SU-DHL-6 (cell line): ENCODE results near the gene TUBB6.

Experiments
- H2AFZ ChIP-seq: fragments of 200-600 bp; sonication (generic); 2 replicates; pipeline ENCODE4 v1.6.1; 2014; ENCODE audit warnings: low read depth, mild to moderate bottlenecking, moderate library complexity, mixed read lengths, antibody characterized with exemption, low read length; ENCODE audit not compliant: severe bottlenecking
- H3F3A ChIP-seq: fragments of 200-600 bp; shearing (Covaris generic); 2 replicates; pipeline ENCODE4 v1.6.0; 2016; ENCODE audit warnings: antibody characterized with exemption, mild to moderate bottlenecking; ENCODE audit not compliant: insufficient read depth
- H3K27ac ChIP-seq: fragments of 200-600 bp; sonication (generic); 2 replicates; pipeline ENCODE4 v1.5.1; 2016; ENCODE audit warnings: low read depth, mild to moderate bottlenecking, low read length, moderate library complexity, mixed read lengths
- H3K27me3 ChIP-seq: fragments of 200-600 bp; sonication (generic), shearing (Covaris generic); 2 replicates; pipeline ENCODE4 v1.6.0; 2014; ENCODE audit warnings: mild to moderate bottlenecking, low read length
- H3K36me3 ChIP-seq: fragments of 200-600 bp; sonication (generic); 2 replicates; pipeline ENCODE4 v1.6.1; 2014; ENCODE audit warnings: mild to moderate bottlenecking, low read length, mixed read lengths
- H3K4me2 ChIP-seq: fragments of 300-600, 200-600 bp; shearing (Covaris generic), sonication (generic); 2 replicates; pipeline ENCODE4 v1.6.0; 2014; ENCODE audit warnings: low read length, low read depth, mild to moderate bottlenecking; ENCODE audit not compliant: poor library complexity, severe bottlenecking
- H3K4me3 ChIP-seq: fragments of 200-600 bp; sonication (generic); 2 replicates; pipeline ENCODE4 v1.5.1; 2014; ENCODE audit warnings: antibody characterized with exemption, low read length, mild to moderate bottlenecking, mixed read lengths; ENCODE audit not compliant: insufficient read depth, poor library complexity, severe bottlenecking
- H3K79me2 ChIP-seq: fragments of 200-600 bp; sonication (generic); 2 replicates; pipeline ENCODE4 v1.6.1; 2014; ENCODE audit warnings: mild to moderate bottlenecking, low read length, moderate library complexity; ENCODE audit not compliant: insufficient read depth
- H3K9ac ChIP-seq: fragments of 200-600 bp; sonication (generic); 2 replicates; pipeline ENCODE4 v1.7.0; 2014; ENCODE audit warnings: mild to moderate bottlenecking, low read length
- H3K9me2 ChIP-seq: fragments of 200-600 bp; sonication (generic); replicated peaks from 2 replicates; pipeline ENCODE4 v1.6.1; 2014; ENCODE audit warnings: low read length; ENCODE audit not compliant: insufficient read depth
- H3K9me3 ChIP-seq: fragments of 200-600 bp; sonication (generic); 2 replicates; pipeline ENCODE4 v1.6.1; 2014; ENCODE audit warnings: low read length, mixed read lengths; ENCODE audit not compliant: insufficient read depth
- H4K20me1 ChIP-seq: fragments of 200-600 bp; sonication (generic); 2 replicates; pipeline ENCODE4 v1.6.1; 2014; ENCODE audit warnings: low read depth, mild to moderate bottlenecking, antibody characterized with exemption, low read length, moderate library complexity, mixed read lengths
- EZH2phosphoT487 ChIP-seq: fragments of 200-600 bp; sonication (generic), shearing (Covaris generic); conservative IDR thresholded peaks from 2 replicates; pipeline ENCODE4 v1.6.1; 2018; ENCODE audit warnings: mild to moderate bottlenecking, antibody characterized with exemption, low read length, moderate library complexity, mixed read lengths
- TF ChIP-seq, protein P1 (sequence below): fragments of 200-600 bp; sonication (generic); IDR thresholded peaks from one replicate; pipeline ENCODE4 v1.5.1; 2017; ENCODE audit warnings: antibody characterized with exemption, mild to moderate bottlenecking, low read length, moderate library complexity; ENCODE audit not compliant: insufficient read depth, poor library complexity, severe bottlenecking

TUBB6 gene

DNA sequence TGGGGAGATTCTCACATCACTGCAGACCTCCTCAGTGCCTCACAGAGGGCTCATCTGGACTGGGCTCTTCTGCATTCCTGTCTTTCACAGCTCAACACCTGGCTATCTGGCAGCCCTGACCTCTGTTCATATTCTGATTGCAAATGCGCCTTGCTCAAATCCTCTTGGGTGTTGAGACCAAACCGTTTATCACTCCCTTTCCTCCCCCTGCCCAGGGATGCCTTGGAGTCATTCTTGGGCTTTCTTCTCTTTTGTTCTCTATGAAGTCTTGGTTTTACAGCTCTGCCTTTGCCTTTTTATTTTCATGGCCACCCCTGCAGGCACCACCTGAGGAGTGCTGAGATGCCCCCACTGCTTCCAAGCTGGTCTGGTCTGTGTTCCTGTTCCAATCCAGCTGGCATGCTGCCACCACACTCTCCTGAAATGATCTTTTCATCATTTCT, 26.3 kb downstream of the TUBB6 start:
- Histone ChIP-seq H2AFZ (no peak overlapping the region), H3K4me3 (no peak overlapping the region), H3K9ac (no peak overlapping the region), H3K27me3 (no peaks in the 10 kb centered on the region), H3K79me2 (no peaks in the 10 kb centered on the region), H3K9me2 (no peaks in the 10 kb centered on the region), H3K4me2 (no peak overlapping the region), H3K36me3 (0 out of 2 replicates have a peak, but pooled peaks cover 3% of the 10 kb centered on the region), H3K9me3 (no peaks in the 10 kb centered on the region), H4K20me1 (no peaks in the 10 kb centered on the region), H3K27ac (no peak overlapping the region), H3F3A (no peaks in the 10 kb centered on the region)
- TF ChIP-seq, protein P1, sequence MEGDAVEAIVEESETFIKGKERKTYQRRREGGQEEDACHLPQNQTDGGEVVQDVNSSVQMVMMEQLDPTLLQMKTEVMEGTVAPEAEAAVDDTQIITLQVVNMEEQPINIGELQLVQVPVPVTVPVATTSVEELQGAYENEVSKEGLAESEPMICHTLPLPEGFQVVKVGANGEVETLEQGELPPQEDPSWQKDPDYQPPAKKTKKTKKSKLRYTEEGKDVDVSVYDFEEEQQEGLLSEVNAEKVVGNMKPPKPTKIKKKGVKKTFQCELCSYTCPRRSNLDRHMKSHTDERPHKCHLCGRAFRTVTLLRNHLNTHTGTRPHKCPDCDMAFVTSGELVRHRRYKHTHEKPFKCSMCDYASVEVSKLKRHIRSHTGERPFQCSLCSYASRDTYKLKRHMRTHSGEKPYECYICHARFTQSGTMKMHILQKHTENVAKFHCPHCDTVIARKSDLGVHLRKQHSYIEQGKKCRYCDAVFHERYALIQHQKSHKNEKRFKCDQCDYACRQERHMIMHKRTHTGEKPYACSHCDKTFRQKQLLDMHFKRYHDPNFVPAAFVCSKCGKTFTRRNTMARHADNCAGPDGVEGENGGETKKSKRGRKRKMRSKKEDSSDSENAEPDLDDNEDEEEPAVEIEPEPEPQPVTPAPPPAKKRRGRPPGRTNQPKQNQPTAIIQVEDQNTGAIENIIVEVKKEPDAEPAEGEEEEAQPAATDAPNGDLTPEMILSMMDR: no peak
- TF ChIP-seq EZH2phosphoT487: no peak

GRCh38 chr18:12334863-12335262, 26.8 kb downstream of the TUBB6 start:
- Histone ChIP-seq H3K36me3 (0 out of 2 replicates have a peak, but pooled peaks cover 3% of the 10 kb centered on the region), H3K4me3 (no peak overlapping the region), H3F3A (no peaks in the 10 kb centered on the region), H3K27ac (no peak overlapping the region), H3K4me2 (no peak overlapping the region), H4K20me1 (no peaks in the 10 kb centered on the region), H3K9ac (no peak overlapping the region), H3K9me3 (no peaks in the 10 kb centered on the region), H3K9me2 (no peaks in the 10 kb centered on the region), H2AFZ (no peak overlapping the region), H3K79me2 (no peaks in the 10 kb centered on the region), H3K27me3 (no peaks in the 10 kb centered on the region)
- TF ChIP-seq EZH2phosphoT487: no peak
- TF ChIP-seq, protein P1: no peak

- Histone ChIP-seq H3K36me3 (0 out of 2 replicates have a peak, but pooled peaks cover 3% of the 10 kb centered on the region), H4K20me1 (no peaks in the 10 kb centered on the region), H3K27me3 (no peaks in the 10 kb centered on the region), H3K79me2 (no peaks in the 10 kb centered on the region), H3K9me2 (no peaks in the 10 kb centered on the region), H3K4me2 (no peak overlapping the region), H2AFZ (no peak overlapping the region), H3K27ac (no peak overlapping the region), H3K9me3 (no peaks in the 10 kb centered on the region), H3F3A (no peaks in the 10 kb centered on the region), H3K4me3 (no peak overlapping the region), H3K9ac (no peak overlapping the region)
- TF ChIP-seq, protein P1: no peak
- no peak for TF ChIP-seq EZH2phosphoT487
Observed at GRCh38 chr18:12335503-12335902, 27.5 kb downstream of the TUBB6 start.
